HG03378 (cell line): ENCODE results near the gene TM7SF2.

ENCODE experiments used
- ATAC-seq: cut with Tn5 transposase; IDR thresholded peaks from one replicate; pipeline ENCODE4 v1.9.1; 2021; ENCODE audit warnings: mild to moderate bottlenecking, moderate library complexity; ENCODE audit not compliant: unreplicated experiment

Gene TM7SF2

GRCh38 chr11:65111744-65112545 is at the start of gene TM7SF2:
Gene TM7SF2, plus strand, starts transcription at chr11:65111872. Its CDS starts 144 bp downstream, at chr11:65112016.
- ATAC-seq, result no peak

DNA sequence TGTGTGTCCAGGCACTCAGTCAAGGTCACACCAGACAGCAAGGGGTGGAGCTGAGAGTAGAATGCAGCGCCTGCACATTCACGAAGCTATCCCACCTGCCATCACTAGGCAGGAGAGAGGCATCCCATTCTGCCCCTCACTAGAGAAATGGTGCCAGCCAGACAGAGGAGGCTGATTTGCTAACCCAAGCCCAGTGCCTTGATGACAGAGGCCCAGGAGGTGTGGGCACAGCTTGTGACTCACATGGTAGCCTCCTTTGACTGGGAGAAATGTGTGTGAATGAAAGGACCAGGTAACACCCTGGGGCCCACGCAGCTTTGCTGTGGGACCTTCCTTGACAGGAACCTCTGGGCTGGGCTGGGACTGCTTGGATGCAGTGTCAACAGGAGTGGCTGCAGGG is 48.1 kb upstream of the TM7SF2 start:
- ATAC-seq, result no peak

DNA sequence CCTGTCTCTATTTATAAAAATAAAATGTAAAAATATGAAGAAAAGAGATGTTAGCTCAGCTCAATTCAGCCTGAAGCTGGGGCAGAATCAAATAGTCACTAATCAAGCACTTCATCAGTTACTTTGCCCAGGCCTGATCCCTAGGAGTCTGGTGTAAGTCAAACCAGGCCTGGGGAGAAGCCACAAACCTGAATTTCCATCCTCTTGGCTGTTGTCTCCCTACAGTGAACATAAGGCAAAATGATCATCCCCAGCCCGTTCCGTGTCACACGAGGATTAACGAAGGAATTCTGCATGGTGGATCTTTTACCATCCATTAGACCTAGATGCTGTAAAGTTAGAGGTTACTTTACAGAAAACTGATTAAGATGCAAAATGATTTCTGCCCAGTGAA is 46.8 kb upstream of the TM7SF2 start:
- ATAC-seq, result no peak

GRCh38 chr11:65065851-65066250 is 45.8 kb upstream of the TM7SF2 start:
- ATAC-seq, result no peak

DNA sequence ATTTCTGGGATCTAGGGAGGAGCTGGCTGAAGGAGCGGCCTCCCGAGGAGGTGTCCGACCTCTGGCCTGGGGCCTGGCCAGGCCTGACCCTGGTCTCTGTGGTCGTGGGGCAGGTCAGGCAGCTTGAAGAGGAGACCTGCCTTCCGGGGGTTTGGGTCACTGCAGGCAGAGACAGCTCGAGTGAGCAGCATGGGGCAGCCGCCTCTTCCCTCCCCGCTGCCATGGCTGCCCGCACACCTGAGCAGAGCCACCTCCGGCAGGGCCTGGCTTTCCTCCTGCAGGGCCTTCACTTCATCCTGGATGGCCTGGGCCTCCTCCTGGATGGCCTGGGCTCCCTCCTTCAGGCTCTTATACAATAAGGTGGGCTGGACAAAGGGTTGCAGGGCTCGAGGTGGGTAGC is 45.4 kb upstream of the TM7SF2 start:
- no peak for ATAC-seq

GRCh38 chr11:65066805-65067291 is 44.8 kb upstream of the TM7SF2 start:
- ATAC-seq, result no peak

DNA sequence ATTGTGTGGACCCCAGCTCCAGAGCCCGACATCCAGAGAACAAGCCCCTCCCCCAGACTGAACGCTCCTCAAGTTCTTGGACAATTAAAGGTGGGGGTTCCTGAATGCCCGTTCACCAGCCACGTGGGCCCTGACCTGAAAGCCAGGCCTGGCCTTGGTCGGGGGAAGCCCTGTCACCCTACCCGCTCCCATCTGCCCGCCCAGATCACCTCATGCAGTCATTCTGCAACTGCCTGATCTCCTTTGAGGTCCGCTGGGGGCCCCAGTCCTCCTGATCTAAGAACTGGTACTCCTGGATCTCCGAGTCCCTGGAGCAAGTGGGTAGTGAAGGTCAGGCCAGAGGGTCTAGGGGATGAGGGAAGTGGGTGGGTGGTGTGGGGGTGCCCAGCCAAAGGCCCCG is 44.2 kb upstream of the TM7SF2 start:
- no peak for ATAC-seq

GRCh38 chr11:65069217-65069616 is 42.5 kb upstream of the TM7SF2 start:
- no peak for ATAC-seq

GRCh38 chr11:65071907-65072630 is 39.6 kb upstream of the TM7SF2 start:
- ATAC-seq, result no peak

GRCh38 chr11:65072631-65072966 is 39.1 kb upstream of the TM7SF2 start:
- no peak for ATAC-seq

- ATAC-seq, result no peak
Observed at GRCh38 chr11:65077451-65077850, 34.2 kb upstream of the TM7SF2 start.

DNA sequence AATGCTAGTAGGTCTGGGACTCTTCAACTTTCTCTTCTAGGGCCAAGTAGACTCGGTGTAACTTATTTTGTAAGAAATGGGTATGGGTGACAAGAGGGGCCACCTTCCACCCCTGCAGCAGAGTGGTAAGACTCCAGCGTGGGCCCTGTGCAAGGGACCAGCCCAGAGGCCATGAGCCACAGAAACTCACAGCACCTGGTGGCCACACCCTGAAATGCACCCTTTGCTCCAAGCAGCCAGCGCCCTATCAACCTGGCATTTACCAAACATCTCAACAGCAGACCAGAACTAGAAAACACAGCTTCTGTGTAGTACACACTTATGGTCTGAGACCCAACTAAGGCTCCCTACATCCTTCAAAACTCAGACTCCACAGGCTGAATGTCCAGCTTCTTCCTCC is 33.5 kb upstream of the TM7SF2 start:
- no peak for ATAC-seq

- ATAC-seq, result no peak
Observed at GRCh38 chr11:65078786-65079342, 32.8 kb upstream of the TM7SF2 start.

GRCh38 chr11:65083134-65083833 is 28.4 kb upstream of the TM7SF2 start:
- peak; percentile 9 for ATAC-seq

GRCh38 chr11:65083834-65084597 is 27.7 kb upstream of the TM7SF2 start, which contains the start of the genes CDCA5 and ZFPL1:
Gene CDCA5, minus strand, starts transcription at chr11:65084040. Its CDS starts 62 bp downstream, at chr11:65083978.
Gene ZFPL1, plus strand, starts transcription at chr11:65084222. Its CDS starts 477 bp downstream, at chr11:65084699.
- ATAC-seq, result peak; percentile 61

GRCh38 chr11:65084598-65085375 is 26.9 kb upstream of the TM7SF2 start:
- ATAC-seq, result peak; percentile 2

DNA sequence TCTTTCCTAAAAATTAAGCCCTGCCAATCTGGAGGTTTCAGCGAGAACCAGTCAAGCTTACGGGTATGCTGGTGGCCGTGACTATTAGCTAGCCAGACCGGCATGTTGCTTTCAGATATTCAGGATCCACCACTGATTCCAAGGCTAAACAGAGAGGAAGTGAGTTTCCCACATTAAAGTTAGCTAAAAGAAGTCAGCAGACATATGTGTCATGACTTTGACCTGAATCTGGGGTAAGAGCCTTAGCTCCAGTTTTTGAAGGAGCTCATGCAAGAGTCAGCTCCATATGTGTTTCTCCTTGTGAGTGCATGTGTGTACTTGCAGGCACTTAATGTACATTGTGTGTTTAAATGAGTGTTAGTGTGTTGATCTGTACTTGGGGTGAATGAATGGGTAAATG is 26.2 kb upstream of the TM7SF2 start:
- no peak for ATAC-seq

DNA sequence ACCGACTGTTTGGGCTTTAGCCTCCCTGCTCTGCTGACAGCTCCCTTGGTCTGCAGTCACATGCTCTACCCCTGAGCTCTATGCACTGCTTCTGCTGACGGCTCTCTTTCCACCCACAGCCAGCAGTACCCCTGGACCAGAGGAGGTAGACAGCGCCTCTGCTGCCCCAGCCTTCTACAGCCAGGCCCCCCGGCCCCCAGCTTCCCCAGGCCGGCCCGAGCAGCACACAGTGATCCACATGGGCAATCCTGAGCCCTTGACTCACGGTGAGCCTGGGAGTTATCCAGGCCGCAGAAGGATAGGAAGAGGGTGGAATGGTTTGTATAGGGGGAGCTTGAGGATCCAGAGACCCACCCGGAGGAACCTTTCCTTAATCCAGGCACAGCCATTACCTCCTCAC is 24.9 kb upstream of the TM7SF2 start:
- no peak for ATAC-seq

DNA sequence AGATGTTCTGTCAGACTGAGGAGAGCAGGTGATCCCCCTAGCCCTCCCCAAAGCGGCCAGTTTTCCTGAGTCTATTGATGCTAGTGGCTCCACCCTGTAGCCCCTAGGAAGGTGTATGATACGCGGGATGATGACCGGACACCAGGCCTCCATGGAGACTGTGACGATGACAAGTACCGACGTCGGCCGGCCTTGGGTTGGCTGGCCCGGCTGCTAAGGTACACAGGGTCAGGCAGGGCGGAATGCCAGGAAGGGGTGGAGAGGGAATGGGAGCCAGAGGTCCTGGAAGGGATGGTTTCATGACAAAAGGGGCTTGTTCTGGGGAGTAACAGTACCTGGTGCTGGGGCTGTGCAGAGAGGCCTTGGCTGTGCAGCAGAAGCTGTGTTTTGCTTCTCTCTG is 24.5 kb upstream of the TM7SF2 start:
- ATAC-seq, result no peak

DNA sequence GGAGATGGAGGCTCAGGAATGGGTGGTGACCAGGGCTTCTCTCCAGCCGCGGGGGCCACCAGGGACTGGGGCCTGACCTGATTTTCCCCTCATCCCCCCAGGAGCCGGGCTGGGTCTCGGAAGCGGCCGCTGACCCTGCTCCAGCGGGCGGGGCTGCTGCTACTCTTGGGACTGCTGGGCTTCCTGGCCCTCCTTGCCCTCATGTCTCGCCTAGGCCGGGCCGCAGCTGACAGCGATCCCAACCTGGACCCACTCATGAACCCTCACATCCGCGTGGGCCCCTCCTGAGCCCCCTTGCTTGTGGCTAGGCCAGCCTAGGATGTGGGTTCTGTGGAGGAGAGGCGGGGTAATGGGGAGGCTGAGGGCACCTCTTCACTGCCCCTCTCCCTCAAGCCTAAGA is 23.8 kb upstream of the TM7SF2 start:
- no peak for ATAC-seq
